ENCODE measurements around the gene TM4SF4.

TM4SF4 gene

DNA sequence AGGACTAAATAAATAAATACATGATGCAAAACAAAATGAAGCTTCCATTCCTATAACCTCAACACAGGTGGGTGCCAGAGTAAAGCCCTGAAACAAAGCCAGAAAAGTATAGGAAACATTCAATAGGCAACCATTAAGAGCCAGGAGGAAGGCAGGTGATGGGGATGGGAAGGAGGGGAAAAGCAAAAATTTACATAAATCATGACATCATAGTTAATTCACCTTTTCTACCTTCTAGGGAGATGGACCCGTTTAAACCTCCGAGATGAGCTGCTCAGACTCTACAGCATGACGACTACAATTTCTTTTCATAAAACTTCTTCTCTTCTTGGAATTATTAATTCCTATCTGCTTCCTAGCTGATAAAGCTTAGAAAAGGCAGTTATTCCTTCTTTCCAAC lies 27.9 kb downstream of the TM4SF4 start:
- no peak for DNase-seq (ENCODE audit: low read depth)
- TF ChIP-seq, protein P1, sequence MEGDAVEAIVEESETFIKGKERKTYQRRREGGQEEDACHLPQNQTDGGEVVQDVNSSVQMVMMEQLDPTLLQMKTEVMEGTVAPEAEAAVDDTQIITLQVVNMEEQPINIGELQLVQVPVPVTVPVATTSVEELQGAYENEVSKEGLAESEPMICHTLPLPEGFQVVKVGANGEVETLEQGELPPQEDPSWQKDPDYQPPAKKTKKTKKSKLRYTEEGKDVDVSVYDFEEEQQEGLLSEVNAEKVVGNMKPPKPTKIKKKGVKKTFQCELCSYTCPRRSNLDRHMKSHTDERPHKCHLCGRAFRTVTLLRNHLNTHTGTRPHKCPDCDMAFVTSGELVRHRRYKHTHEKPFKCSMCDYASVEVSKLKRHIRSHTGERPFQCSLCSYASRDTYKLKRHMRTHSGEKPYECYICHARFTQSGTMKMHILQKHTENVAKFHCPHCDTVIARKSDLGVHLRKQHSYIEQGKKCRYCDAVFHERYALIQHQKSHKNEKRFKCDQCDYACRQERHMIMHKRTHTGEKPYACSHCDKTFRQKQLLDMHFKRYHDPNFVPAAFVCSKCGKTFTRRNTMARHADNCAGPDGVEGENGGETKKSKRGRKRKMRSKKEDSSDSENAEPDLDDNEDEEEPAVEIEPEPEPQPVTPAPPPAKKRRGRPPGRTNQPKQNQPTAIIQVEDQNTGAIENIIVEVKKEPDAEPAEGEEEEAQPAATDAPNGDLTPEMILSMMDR (conservative IDR thresholded peaks at IDR 0.05; ENCODE audit: low read length) = no peak
- H3K4me3 ChIP-seq (ENCODE audit: low read length) = no peak overlapping the region

DNA sequence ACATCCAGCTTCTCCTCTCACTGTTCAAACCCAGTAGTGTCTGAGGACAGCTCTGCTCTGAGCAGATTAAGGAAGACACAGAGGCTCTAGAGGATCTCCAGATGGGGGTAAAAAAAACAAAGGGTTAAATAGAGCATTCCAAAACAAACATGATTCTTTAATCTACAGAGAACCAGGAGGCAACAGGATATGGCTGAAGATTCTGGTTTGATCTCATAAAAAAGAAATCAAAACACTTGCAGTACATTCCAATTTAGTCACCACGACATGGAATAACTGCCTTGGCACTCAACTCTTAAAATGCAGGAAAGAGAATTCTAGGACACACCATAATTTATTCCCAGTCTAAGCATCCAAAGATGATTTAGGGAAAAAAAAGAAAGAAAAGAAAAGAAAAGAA lies 32.0 kb downstream of the TM4SF4 start:
- TF ChIP-seq, protein P1 (conservative IDR thresholded peaks at IDR 0.05; ENCODE audit: low read length) = no peak
- no peak overlapping the region for H3K4me3 ChIP-seq (ENCODE audit: low read length)
- peak; percentile 50 for DNase-seq (ENCODE audit: low read depth)

DNA sequence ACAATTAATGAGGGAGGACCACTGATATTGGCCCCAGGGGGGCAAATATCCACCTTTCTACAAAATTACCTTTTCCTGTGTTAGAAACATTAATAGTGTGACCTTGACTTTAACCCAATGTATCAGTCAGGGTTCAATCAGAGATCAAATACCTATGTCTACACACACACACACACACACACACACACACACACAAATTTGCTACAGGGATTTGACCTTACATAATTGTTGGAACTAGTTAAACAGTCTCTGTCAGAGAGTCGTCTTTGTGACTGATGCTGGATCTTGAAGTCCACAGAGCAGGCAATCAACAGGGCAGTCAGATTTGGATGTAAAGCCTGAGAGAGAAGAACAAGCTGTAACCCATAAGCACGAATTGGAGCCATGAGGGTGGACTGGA lies 32.5 kb downstream of the TM4SF4 start:
- peak; percentile 10 for DNase-seq (ENCODE audit: low read depth)
- TF ChIP-seq, protein P1 (conservative IDR thresholded peaks at IDR 0.05; ENCODE audit: low read length) = no peak

DNA sequence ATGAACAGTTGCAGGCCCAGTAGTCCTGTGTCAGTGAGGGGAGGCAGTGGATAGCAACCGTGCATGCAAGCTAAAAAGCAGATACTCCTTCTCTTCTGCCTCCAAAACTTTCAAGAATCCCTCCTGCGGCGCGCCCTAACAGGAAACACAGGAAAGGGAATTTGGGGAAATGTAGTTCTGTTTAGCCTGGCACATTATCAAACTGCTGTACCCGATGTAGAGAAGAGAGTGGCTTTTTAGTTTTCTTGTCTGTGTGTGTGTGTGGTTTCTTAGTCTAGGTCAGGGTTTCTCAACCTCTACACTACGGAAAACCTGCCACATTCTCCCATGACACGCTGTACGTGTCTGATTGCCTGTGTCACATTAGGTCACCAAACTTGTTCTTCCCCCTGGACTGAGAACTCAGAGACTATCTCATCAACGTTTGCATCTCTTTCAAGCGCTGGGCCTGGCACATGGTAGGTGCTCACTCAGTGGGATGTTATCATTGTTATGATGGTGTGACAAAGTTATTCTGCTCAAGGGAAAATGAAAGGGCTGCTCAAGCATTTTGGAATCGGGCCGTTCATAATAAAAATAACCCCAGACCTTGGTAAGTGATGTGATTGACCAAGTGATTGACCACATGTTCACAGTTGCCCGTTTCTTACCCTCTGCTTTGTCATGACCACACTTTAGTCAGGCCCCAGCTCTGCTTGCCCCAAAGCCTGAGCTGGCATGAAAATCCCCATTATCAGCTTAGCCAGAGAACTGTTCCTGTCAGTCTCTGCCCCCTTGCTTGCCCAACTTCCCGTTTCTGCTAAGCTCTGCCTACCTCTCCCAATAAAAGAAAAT lies 33.2 kb downstream of the TM4SF4 start:
- TF ChIP-seq, protein P1 (conservative IDR thresholded peaks at IDR 0.05; ENCODE audit: low read length) = no peak
- DNase-seq (ENCODE audit: low read depth) = peak; percentile 34
- no peak overlapping the region for H3K4me3 ChIP-seq (ENCODE audit: low read length)

More for the DNA sequence above, 32.5 kb downstream of the TM4SF4 start:
- H3K4me3 ChIP-seq (ENCODE audit: low read length) = no peak overlapping the region

DNA sequence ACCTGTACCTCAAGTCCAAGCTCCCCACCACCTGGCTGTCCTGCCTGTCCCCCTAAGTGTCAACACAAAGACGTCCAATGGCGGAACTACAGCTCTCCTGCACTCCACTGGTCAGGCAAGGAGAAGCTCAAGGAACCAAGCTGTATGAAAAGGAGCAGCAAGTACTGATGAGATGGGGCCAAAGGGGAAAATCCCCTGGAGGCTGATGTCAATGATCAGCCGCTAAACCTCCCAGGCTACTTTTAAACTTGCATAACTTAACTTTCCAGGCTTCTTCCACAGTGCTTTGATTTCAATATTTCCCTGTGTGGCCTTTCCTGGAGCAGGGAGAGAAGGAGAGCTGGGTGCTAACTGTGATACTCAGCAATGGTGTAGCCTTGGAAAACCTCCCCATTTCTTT lies 35.0 kb downstream of the TM4SF4 start:
- H3K4me3 ChIP-seq (ENCODE audit: low read length) = no peak overlapping the region
- no peak for DNase-seq (ENCODE audit: low read depth)
- TF ChIP-seq, protein P1 (conservative IDR thresholded peaks at IDR 0.05; ENCODE audit: low read length) = no peak

DNA sequence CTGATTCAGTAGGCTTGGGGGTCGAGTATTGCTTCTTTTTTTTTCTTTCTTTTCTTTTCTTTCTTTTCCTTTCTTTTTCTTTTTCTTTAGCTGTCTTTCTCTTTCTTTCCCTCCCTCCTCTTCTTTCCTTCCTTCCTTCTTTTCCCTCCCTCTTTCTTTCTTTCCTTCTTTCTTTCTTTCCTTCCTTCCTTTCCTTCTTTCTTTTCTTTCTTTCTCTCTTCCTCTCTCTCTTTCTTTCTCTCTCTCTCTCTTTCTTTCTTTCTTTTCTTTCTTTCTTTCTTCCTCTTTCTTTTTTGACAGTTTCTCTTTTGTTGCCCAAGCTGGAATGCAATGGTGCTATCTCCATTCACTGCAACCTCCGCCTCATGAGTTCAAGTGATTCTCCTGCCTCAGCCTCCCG lies 36.0 kb downstream of the TM4SF4 start:
- H3K4me3 ChIP-seq (ENCODE audit: low read length) = no peak overlapping the region

More for the DNA sequence above, 36.0 kb downstream of the TM4SF4 start:
- TF ChIP-seq, protein P1 (conservative IDR thresholded peaks at IDR 0.05; ENCODE audit: low read length) = no peak
- DNase-seq (ENCODE audit: low read depth) = no peak
